Posterior cingulate gyrus (tissue), 11 donors: ENCODE measurements around the gene TPSD1.
"Not testable (repeated sequence)": the region's sequence is repeated elsewhere in the genome, so short reads cannot be mapped to it uniquely, and the experiment has no call there.

Experiments
- DNase-seq, 10 donors: peaks; one replicate each; pipeline versions ENCODE4 v3.0.0 to v3.0.0-alpha.2; 2020 to 2021; ENCODE audit warnings: mixed read lengths in 3 of 10
- intact Hi-C: fragments of 100-400 bp; cut with DNase I; formaldehyde crosslinking; loops from one replicate; pipeline ENCODE4 v1.15.1; 2023

The TPSD1 gene

GRCh38 chr16:1238909-1239308, 17.0 kb upstream of the TPSD1 start:
- intact Hi-C loops: not testable (repeated sequence)
- DNase-seq: peak in 2 of 10 donors; percentile 55 to 82

GRCh38 chr16:1239575-1239974, 16.3 kb upstream of the TPSD1 start:
- DNase-seq: peak in 2 of 10 donors; percentile 42 to 67

GRCh38 chr16:1240436-1240835, 15.4 kb upstream of the TPSD1 start, which contains the start of gene TPSAB1:
TPSAB1 (plus strand) TSS chr16:1240705; CDS start chr16:1240939, 234 bp downstream.
- intact Hi-C loops: not testable (repeated sequence)

More at GRCh38 chr16:1239575-1239974, 16.3 kb upstream of the TPSD1 start:
- intact Hi-C loops: not testable (repeated sequence)

GRCh38 chr16:1241081-1241480, 14.8 kb upstream of the TPSD1 start:
- intact Hi-C loops: not testable (repeated sequence)
- DNase-seq: peak in 3 of 10 donors; percentile 25 to 56 (median 29)

More at GRCh38 chr16:1240436-1240835, 15.4 kb upstream of the TPSD1 start, which contains the start of gene TPSAB1:
- DNase-seq: peak in 1 of 10 donors; percentile 49

GRCh38 chr16:1243363-1243762, 12.5 kb upstream of the TPSD1 start:
- intact Hi-C loops: not testable (repeated sequence)

GRCh38 chr16:1243907-1244850, 11.7 kb upstream of the TPSD1 start:
- intact Hi-C loops: not testable (repeated sequence)
- DNase-seq: peak in 3 of 10 donors; percentile 54 to 68 (median 56)

More at GRCh38 chr16:1243363-1243762, 12.5 kb upstream of the TPSD1 start:
- peak in 2 of 10 donors; percentile 54 to 57 for DNase-seq

GRCh38 chr16:1244881-1245280, 11.0 kb upstream of the TPSD1 start:
- intact Hi-C loops: no loop called here
- peak in 3 of 10 donors; percentile 62 to 82 (median 70) for DNase-seq

GRCh38 chr16:1245452-1246020, 10.3 kb upstream of the TPSD1 start:
- peak in 3 of 10 donors; percentile 58 to 72 (median 61) for DNase-seq
- intact Hi-C loops: no loop called here

GRCh38 chr16:1247903-1248537, 7.8 kb upstream of the TPSD1 start:
- intact Hi-C loops: not testable (repeated sequence)
- peak in 2 of 10 donors; percentile 5 to 21 for DNase-seq

GRCh38 chr16:1249031-1249755, 6.7 kb upstream of the TPSD1 start:
- intact Hi-C loops: not testable (repeated sequence)
- peak in 2 of 10 donors; percentile 18 to 67 for DNase-seq

- intact Hi-C loops, DNase-seq: not testable (repeated sequence)
These were observed 2.0 kb upstream of the TPSD1 start for GRCh38 chr16:1253701-1254364.

GRCh38 chr16:1254821-1255220, 1.0 kb upstream of the TPSD1 start:
- DNase-seq: peak in 2 of 10 donors; percentile 55 to 60
- intact Hi-C loops: not testable (repeated sequence)

GRCh38 chr16:1256296-1256873, 516 bp downstream of the TPSD1 start:
- DNase-seq: peak in 2 of 10 donors; percentile 62 to 75
- intact Hi-C loops: not testable (repeated sequence)

- intact Hi-C loops: no loop called here
These were observed 1.0 kb downstream of the TPSD1 start for GRCh38 chr16:1256874-1257322.

GRCh38 chr16:1257561-1258224, 1.8 kb downstream of the TPSD1 start:
- DNase-seq: peak in 2 of 10 donors; percentile 64 to 74
- intact Hi-C loops: no loop called here

More at GRCh38 chr16:1256874-1257322, 1.0 kb downstream of the TPSD1 start:
- DNase-seq: peak in 3 of 10 donors; percentile 53 to 82 (median 77)

GRCh38 chr16:1258225-1258600, 2.3 kb downstream of the TPSD1 start:
- DNase-seq: peak in 2 of 10 donors; percentile 62 to 64

GRCh38 chr16:1258906-1259759, 3.3 kb downstream of the TPSD1 start:
- peak in 2 of 10 donors; percentile 66 to 72 for DNase-seq

More at GRCh38 chr16:1258225-1258600, 2.3 kb downstream of the TPSD1 start:
- intact Hi-C loops: no loop called here

More at GRCh38 chr16:1258906-1259759, 3.3 kb downstream of the TPSD1 start:
- intact Hi-C loops: no loop called here
